Mucosa of rectum (tissue), 2 donors: ENCODE measurements around the gene ARMC3.
"Not testable (repeated sequence)": the region's sequence is repeated elsewhere in the genome, so short reads cannot be mapped to it uniquely, and the experiment has no call there.

ENCODE experiments used
- H3K27ac ChIP-seq, 2 donors: one replicate each; pipeline ENCODE4 v1.7.0; 2013; ENCODE audit warnings: inconsistent platforms in 2 of 2, low read depth in 2 of 2, low read length in 2 of 2
- H3K27me3 ChIP-seq, 2 donors: one replicate each; pipeline ENCODE4 v1.7.0; 2013; ENCODE audit warnings: low read length in 2 of 2; ENCODE audit not compliant: control insufficient read depth in 2 of 2, insufficient read depth in 2 of 2
- H3K36me3 ChIP-seq, 2 donors: one replicate each; pipeline ENCODE4 v1.7.0; 2013; ENCODE audit warnings: low read length in 2 of 2; ENCODE audit not compliant: control insufficient read depth in 2 of 2, insufficient read depth in 2 of 2
- H3K4me1 ChIP-seq, 2 donors: one replicate each; pipeline ENCODE4 v1.7.0; 2013; ENCODE audit warnings: low read length in 2 of 2, mild to moderate bottlenecking in 1 of 2; ENCODE audit not compliant: control insufficient read depth in 2 of 2, insufficient read depth in 2 of 2
- H3K4me3 ChIP-seq, 2 donors: one replicate each; pipeline ENCODE4 v1.7.0; 2013; ENCODE audit warnings: low read length in 2 of 2
- H3K9ac ChIP-seq, 2 donors: one replicate each; pipeline ENCODE4 v1.7.0; 2013; ENCODE audit warnings: low read length in 2 of 2, low read depth in 1 of 2, mild to moderate bottlenecking in 1 of 2
- H3K9me3 ChIP-seq, 2 donors: one replicate each; pipeline ENCODE4 v1.7.0; 2013; ENCODE audit warnings: low read length in 2 of 2; ENCODE audit not compliant: control insufficient read depth in 2 of 2
- donor health status: healthy.
- donor health status: Normal muscosa, but diverticular disease.

The ARMC3 gene

DNA sequence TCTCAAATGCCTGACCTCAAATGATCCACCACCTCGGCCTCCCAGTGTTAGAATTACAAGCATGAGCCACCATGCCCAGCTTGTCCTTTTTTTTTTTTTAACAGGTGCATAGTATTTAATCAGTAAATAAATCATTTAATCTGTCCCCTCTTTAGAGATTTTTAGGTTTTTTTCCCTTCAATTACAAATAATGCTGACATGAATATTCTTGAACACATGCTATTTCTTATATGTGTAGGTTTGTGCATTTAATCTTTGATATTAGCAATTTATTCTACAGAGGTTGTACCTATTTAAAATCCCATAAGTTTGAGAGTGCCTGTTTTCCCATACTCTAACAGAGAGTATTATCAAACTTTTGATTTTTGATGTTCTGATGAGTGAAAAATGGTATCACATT is 24.2 kb upstream of the ARMC3 start:
- H3K9me3 ChIP-seq, result no peaks in the 10 kb centered on the region
- no peaks in the 10 kb centered on the region for H3K4me1 ChIP-seq
- H3K4me3 ChIP-seq, result no peak overlapping the region
- no peaks in the 10 kb centered on the region for H3K36me3 ChIP-seq
- H3K27ac ChIP-seq, result no peak overlapping the region
- H3K27me3 ChIP-seq, result no peaks in the 10 kb centered on the region
- H3K9ac ChIP-seq, result no peak overlapping the region

DNA sequence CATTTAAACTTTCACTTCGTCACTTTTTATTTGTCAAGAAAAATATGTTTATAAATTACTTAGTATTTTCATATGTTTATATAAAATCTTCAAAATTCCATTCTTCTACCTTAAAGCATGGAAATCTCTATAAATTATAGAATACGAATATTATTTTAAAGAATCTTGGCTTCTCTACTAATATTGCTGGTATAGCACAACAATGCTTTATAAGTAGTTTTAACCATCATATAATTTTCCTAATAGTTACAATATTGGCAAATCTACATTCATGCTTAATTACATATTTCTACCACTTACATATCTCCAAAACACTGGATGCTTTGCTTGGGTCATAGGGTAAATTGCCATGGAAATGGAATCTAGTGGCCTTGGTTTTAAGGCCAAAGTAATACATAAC is 21.1 kb upstream of the ARMC3 start:
- H3K9me3 ChIP-seq, result no peaks in the 10 kb centered on the region
- no peak overlapping the region for H3K9ac ChIP-seq
- no peaks in the 10 kb centered on the region for H3K4me1 ChIP-seq
- no peak overlapping the region for H3K4me3 ChIP-seq
- no peaks in the 10 kb centered on the region for H3K27me3 ChIP-seq
- no peaks in the 10 kb centered on the region for H3K36me3 ChIP-seq
- H3K27ac ChIP-seq, result no peak overlapping the region

DNA sequence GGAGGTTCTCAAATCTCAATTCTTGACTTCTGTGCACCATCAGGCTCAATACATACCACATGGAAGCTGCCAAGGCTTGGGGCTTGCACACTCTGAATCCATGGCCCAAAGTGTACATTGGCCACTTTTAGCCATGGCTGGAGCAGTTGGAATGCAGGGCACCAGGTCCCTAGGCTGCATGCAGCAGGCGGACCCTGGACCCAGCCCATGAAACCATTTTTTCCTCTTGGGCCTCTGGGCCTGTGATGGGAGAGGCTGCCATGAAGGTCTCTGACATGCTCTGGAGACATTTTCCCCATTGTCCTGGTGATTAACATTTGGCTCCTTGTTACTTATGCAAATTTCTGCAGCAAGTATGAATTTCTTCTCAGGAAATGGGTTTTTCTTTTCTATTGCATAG is 19.0 kb upstream of the ARMC3 start:
- Histone ChIP-seq H3K36me3 (no peaks in the 10 kb centered on the region), H3K9ac (no peak overlapping the region), H3K9me3 (no peaks in the 10 kb centered on the region), H3K4me1 (peaks cover 0 to 6% of the 10 kb centered on the region in 2 donors), H3K4me3 (no peak overlapping the region), H3K27ac (no peak overlapping the region), H3K27me3 (no peaks in the 10 kb centered on the region)

DNA sequence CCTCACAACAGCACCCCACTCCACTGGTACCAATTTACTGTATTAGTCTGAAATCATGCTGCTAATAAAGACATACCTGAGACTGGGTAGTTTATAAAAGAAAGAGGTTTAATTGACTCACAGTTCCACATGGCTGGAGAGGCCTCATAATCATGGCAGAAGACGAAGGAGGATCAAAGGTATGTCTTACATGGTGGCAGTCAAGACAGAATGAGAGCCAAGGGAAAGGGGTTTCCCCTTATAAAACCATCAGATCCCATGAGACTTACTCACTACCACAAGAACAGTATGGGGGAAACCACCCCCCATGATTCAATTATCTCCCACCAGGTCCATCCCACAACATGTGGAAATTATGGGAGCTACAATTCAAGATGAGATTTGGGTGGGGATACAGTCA is 18.2 kb upstream of the ARMC3 start:
- not testable (repeated sequence) for H3K4me3 ChIP-seq, H3K4me1 ChIP-seq, H3K9me3 ChIP-seq, H3K27me3 ChIP-seq, H3K27ac ChIP-seq, H3K9ac ChIP-seq, H3K36me3 ChIP-seq

DNA sequence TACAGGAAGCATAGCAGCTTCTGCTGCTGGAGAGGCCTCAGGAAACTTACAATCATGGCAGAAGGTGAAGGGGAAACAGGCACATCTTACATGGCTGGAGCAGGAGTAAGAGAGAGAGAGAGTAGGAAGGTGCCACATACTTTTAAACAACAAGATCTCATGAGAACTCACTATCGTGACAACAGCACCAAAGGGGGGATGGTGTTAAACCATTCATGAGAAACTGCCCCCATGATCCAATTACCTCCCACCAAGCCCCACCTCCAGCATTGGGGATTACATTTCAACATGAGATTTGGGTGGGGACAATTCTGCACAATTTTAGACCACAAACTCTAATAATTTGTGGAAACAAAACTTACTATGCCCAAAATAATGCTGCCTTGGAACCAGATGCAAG is 16.8 kb upstream of the ARMC3 start:
- Histone ChIP-seq H3K9me3 (no peaks in the 10 kb centered on the region), H3K9ac (no peak overlapping the region), H3K4me3 (no peak overlapping the region), H3K27me3 (no peaks in the 10 kb centered on the region), H3K36me3 (no peaks in the 10 kb centered on the region), H3K27ac (no peak overlapping the region), H3K4me1 (peaks cover 0 to 6% of the 10 kb centered on the region in 2 donors)

DNA sequence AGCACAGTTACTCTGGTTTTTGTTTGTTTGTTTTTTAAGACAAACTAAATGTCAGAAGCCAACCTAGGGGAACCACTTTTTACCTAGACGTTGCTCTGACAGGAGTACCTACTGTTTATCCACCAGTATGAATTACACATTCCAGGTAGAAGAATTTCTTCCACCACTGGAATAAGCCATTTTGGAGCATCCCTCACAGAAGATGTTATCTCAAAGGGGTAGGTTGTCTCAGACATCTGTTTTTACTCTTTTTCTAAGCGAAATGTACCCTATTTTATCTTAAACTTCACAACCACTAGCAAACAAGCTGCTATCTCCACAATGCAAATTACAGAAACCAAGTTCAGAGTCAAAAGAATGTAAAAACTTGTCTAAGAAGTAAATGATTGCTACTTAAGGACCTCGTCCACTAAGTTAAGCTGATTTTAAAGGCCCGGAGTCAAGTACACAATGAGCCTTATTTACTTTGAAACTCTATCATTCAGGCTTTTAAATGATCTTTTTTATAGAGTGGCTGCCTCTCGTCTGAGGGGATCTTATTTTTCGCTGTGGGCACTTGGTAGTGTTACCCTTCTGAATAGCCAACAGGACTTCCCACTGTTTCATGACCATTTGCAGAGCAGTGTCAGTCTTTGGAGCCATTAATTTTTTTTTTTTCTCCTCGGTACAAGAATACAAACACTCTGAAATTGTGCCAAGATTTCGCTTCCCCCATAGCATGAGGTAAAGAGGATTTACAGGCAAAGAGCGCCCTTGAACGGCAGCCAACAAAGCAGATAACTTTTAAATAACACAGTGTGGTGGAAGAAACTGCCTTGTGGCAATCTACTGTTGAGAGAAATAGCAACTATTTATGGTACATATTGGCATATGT is 15.7 kb upstream of the ARMC3 start:
- no peaks in the 10 kb centered on the region for H3K9me3 ChIP-seq
- no peaks in the 10 kb centered on the region for H3K27me3 ChIP-seq
- H3K27ac ChIP-seq, result no peak overlapping the region
- no peaks in the 10 kb centered on the region for H3K36me3 ChIP-seq
- H3K4me1 ChIP-seq, result peaks cover 0 to 6% of the 10 kb centered on the region in 2 donors
- no peak overlapping the region for H3K9ac ChIP-seq
- H3K4me3 ChIP-seq, result no peak overlapping the region

DNA sequence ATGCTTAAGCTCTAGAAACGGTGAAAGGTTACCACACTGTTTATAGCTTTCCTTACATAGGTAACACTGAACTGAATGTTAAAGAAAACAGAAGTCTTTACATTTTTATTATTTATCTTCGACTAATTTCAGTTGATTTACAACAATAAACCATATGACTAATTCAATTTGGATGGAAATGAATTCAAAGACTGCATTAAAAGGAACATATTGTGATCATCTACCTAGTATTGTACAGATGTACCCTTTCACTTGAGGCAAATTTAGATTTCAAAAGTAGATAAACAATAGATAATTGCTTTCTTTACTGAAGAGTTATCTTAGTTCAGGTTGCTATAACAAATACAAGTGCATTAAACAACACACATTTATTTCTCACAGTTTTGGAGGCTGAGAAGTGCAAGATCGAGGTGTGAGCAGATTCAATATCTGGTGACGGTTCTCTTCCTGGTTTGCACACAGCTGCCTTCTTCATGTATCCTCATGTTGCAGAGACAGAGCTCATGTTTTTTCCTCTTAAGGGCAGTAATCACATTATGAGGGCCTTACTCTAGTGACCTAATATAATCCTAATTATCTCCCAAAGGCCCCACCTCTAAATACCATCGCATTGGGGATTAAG is 15.0 kb upstream of the ARMC3 start:
- Histone ChIP-seq H3K27ac (no peak overlapping the region), H3K27me3 (no peaks in the 10 kb centered on the region), H3K4me3 (no peak overlapping the region), H3K4me1 (peaks cover 0 to 6% of the 10 kb centered on the region in 2 donors), H3K36me3 (no peaks in the 10 kb centered on the region), H3K9ac (no peak overlapping the region), H3K9me3 (no peaks in the 10 kb centered on the region)

DNA sequence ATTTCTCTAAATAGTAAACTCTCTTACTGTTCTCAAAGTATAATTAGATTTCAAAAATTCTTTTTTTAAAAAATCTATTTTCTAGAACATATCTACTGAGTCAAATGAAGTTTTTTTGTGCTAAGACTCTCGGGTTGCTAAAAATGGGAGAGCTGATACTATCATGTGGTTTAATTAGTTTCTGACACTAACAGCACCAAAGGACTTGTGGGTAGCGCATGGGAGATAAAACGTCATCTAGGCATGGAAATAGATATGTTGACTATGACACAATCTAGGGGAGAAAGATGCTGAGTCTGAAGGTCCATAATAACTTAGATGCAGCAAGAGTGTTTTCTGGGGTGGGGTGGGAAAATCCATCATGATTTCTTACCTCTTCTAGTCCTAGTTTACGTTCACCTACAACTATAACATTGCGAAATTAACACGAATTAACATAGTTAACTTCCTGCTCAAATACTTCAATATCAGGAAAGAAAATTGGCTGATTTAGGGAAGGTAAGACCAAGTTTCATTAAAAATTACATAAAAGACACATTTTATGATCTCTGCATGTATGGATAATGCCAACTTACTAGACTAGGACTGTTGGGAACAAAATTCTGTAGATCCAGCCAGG is 14.3 kb upstream of the ARMC3 start:
- no peak overlapping the region for H3K27ac ChIP-seq
- peaks cover 0 to 6% of the 10 kb centered on the region in 2 donors for H3K4me1 ChIP-seq
- no peaks in the 10 kb centered on the region for H3K36me3 ChIP-seq
- H3K4me3 ChIP-seq, result no peak overlapping the region
- no peak overlapping the region for H3K9ac ChIP-seq
- H3K9me3 ChIP-seq, result no peaks in the 10 kb centered on the region
- no peaks in the 10 kb centered on the region for H3K27me3 ChIP-seq

DNA sequence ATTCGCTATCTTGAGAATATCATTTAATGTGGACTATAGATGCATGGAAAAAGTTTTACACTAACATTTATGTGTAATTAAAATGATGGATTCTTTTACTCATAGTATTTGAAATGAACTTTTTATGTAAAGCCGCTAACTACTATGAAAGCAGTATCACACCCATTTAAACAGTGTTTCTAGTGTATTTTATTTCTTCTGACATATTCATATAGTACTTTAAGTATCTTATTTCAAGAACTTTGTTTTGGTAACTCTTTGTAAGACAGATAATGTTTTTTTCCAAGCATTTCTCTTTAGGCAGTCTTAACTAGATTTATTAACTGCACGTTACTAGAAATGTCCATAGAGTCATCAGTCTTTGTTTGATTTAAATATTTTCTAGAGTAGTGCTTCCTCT is 12.5 kb upstream of the ARMC3 start:
- H3K9ac ChIP-seq, result no peak overlapping the region
- H3K9me3 ChIP-seq, result no peaks in the 10 kb centered on the region
- peaks cover 0 to 6% of the 10 kb centered on the region in 2 donors for H3K4me1 ChIP-seq

DNA sequence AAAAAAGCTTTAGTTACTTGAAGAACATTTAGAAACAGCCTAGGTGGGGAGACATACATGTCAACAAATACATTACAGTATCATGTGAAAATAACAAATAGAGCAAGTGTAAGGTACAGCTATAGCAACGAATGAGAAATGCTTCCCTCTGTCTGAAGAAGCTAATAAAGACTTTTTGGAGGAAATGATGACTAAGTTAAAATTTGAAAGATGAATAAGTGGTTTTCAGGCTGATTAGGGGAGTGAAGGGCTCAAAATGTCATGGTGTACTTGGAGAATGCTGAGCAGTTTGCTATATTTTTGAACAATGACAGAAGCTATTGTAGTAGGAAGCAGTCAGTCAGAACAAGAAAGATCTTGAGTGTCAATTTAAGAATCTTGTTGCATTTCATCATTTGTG is 2.8 kb upstream of the ARMC3 start:
- no peak overlapping the region for H3K9ac ChIP-seq
- no peaks in the 10 kb centered on the region for H3K36me3 ChIP-seq
- H3K27ac ChIP-seq, result no peak overlapping the region
- H3K4me1 ChIP-seq, result no peaks in the 10 kb centered on the region
- H3K4me3 ChIP-seq, result no peak overlapping the region
- H3K9me3 ChIP-seq, result no peaks in the 10 kb centered on the region
- H3K27me3 ChIP-seq, result no peaks in the 10 kb centered on the region

More for the DNA sequence above, 12.5 kb upstream of the ARMC3 start:
- no peaks in the 10 kb centered on the region for H3K36me3 ChIP-seq
- no peak overlapping the region for H3K27ac ChIP-seq
- no peak overlapping the region for H3K4me3 ChIP-seq
- no peaks in the 10 kb centered on the region for H3K27me3 ChIP-seq
